Activated naive CD8-positive, alpha-beta T cell treated with anti-CD3 and anti-CD28 coated beads for 36 hours (primary cell): ENCODE measurements around the gene MX2. TPM values are rescaled to one million over a fixed set of nuclear protein-coding genes. Genes with fewer than 3 reads are reported as not detected.
A peak's percentile ranks its signal among the peaks of the same experiment; 100 is the strongest.

Source experiments
- DNase-seq: peaks from one replicate; pipeline ENCODE4 v3.0.0; 2021
- H3K27ac Mint-ChIP-seq: one replicate; pipeline ENCODE4 v1.8.0; 2022; ENCODE audit warnings: mild to moderate bottlenecking, moderate library complexity, mixed read lengths
- H3K27me3 Mint-ChIP-seq: one replicate; pipeline ENCODE4 v1.8.0; 2022; ENCODE audit warnings: mild to moderate bottlenecking, mixed read lengths
- H3K36me3 Mint-ChIP-seq: one replicate; pipeline ENCODE4 v1.8.0; 2021; ENCODE audit warnings: mild to moderate bottlenecking, mixed read lengths
- H3K4me1 Mint-ChIP-seq: one replicate; pipeline ENCODE4 v1.8.0; 2021; ENCODE audit warnings: mixed read lengths
- H3K4me3 Mint-ChIP-seq: one replicate; pipeline ENCODE4 v1.8.0; 2022; ENCODE audit warnings: mild to moderate bottlenecking, moderate library complexity, mixed read lengths
- H3K9me3 Mint-ChIP-seq: one replicate; pipeline ENCODE4 v1.8.0; 2022; ENCODE audit warnings: mixed read lengths
- total RNA-seq, 2 experiments: library from RNA; stranded (reverse); gene quantifications; one replicate each; pipeline ENCODE4 v1.2.3, GENCODE V29; 2021

Gene MX2
- total RNA-seq, 2 experiments from 2014 or later = 30.2 to 31.3 TPM

DNA sequence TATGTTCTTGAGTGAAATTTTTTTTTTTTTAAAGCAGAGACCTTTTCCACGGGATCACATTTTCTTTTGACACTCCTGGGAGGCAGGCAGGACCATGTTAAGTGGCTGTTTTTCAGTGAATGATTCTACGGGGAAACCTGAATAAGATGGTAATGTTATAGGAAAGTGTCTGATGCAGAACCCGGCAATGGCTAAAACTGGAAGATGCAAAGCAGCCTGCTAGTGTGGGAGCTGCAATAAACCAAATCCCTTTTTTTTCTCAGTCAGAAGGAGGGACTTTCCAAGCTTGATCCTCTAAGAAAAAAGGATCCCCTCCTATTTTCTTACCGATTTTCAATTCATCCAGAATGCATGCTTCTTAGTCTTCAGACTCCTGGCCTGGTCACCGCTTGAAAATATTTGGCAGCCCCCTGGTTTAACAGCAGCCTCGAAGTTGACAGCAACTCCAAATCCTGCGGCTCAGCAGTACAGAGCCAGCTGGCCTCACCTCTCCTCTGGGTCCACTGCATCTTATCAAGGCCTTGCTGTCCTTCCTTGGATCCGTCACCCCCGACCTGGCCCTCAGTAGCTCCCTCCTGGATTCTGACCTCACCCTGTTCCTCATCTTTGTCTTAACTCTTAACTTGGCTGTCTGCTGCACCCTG, 5.6 kb downstream of the MX2 start:
- peaks cover 27% of the 10 kb centered on the region for H3K36me3 Mint-ChIP-seq
- DNase-seq = no peak
- no peaks in the 10 kb centered on the region for H3K9me3 Mint-ChIP-seq
- H3K4me3 Mint-ChIP-seq = no peak overlapping the region
- H3K4me1 Mint-ChIP-seq = peaks cover 69% of the 10 kb centered on the region
- peak overlapping the region; percentile 11 for H3K27ac Mint-ChIP-seq
- H3K27me3 Mint-ChIP-seq = no peaks in the 10 kb centered on the region

DNA sequence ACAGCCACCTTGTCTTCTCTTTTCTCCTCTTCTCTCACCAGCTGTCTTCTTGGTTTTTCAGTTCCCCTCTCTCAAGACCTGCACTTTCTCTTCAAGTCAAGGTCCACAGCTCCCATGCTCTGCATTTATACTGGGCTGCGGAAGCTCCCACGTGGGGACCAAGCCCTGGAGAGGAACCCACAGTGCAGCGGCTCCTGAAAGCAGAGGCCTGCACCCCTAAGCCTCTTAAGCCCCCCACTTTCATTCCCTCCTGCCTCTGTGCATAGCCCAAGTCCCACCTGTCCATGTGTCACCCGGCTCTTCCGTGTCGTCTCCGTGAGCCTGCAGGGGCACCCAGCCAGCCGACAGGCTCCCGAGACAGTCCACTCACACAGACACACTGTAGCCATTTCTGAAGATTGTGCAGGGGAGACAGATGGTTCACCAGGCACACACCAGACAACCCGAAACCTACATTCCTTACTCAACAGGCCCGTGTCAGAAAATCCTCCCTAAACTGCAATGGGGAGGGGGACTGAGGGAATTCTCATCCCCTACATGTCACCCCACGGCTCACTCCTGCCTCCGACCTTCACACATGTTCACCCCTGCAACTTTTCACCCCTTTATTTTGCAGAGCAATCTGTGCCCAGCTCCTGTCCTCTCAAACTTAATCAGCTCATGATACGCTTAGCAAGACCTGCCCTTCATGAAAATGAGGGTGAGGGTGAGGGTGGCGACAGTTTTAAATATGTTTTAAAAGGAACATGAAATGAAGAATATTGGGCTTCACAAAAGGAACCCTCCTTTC, 6.3 kb downstream of the MX2 start:
- Mint-ChIP-seq H3K4me1 (peaks cover 70% of the 10 kb centered on the region), H3K27me3 (no peaks in the 10 kb centered on the region), H3K27ac (peak overlapping the region; percentile 90), H3K36me3 (peaks cover 25% of the 10 kb centered on the region), H3K9me3 (no peaks in the 10 kb centered on the region), H3K4me3 (no peak overlapping the region)
- DNase-seq = no peak

DNA sequence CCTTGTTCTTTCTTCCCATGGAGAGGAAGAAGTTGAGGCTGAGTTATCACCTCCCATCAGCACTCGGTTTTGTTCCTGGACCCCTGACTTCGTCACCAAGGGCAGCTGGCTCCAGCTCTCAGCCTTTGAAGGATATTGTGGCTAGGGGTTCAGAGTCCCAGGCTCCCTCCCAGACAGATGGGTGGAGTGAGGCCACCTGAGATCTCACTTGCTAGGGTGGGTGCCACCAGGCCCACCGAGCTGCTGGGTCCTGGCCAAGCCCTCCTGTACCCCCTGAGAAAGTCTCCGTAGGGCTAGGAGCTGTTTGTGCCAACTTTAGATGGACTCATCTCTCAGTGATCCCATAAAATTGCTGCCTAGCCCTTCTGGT, 6.9 kb downstream of the MX2 start:
- no peaks in the 10 kb centered on the region for H3K9me3 Mint-ChIP-seq
- peaks cover 65% of the 10 kb centered on the region for H3K4me1 Mint-ChIP-seq
- H3K36me3 Mint-ChIP-seq = peaks cover 22% of the 10 kb centered on the region
- H3K27me3 Mint-ChIP-seq = no peaks in the 10 kb centered on the region
- H3K27ac Mint-ChIP-seq = peak overlapping the region; percentile 90
- no peak for DNase-seq
- H3K4me3 Mint-ChIP-seq = peak overlapping the region; percentile 75

DNA sequence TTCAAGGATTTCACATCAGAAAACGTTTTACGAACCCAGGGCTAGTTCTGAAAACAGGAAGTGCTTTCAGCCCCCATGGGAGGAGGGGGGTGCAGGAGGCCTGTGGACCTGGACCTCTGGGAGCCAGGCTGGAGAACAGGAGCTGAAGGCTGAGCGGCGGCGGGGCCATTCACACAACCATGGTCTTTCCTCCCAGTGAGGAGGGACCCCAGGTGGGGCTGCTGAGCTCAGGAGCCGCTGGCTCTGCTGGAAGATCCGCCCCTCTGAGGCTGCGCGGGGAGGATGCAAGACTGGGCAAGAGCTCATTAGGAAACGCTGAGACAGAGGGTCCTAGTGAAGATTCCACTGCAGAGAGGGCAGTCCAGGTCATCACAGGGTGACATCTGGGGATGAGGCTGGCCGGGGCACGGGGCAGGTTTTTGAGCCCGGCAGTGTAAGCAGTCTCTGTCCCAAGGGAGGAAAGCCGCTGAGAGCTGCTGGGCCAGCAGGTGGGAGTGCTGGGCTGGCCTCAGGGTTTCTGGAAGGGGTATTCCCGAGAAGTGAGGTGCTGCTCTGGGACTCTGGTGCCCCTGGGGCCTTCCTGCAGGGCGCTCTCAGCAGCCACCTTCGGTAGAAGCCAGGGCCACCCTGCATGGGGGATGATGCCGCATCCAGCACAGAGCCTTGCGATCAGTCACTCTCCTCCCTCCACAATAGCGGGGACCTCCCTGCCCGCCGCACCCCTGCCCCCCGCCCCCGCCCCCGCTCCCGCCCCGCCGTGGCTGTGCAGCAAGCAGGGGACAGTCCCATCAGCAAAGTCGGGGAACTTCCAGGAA, 7.5 kb downstream of the MX2 start:
- Mint-ChIP-seq H3K4me1 (peaks cover 59% of the 10 kb centered on the region), H3K36me3 (peaks cover 22% of the 10 kb centered on the region), H3K9me3 (no peaks in the 10 kb centered on the region), H3K4me3 (peak overlapping the region; percentile 75), H3K27me3 (no peaks in the 10 kb centered on the region), H3K27ac (peak overlapping the region; percentile 90)
- DNase-seq = peak; percentile 49

DNA sequence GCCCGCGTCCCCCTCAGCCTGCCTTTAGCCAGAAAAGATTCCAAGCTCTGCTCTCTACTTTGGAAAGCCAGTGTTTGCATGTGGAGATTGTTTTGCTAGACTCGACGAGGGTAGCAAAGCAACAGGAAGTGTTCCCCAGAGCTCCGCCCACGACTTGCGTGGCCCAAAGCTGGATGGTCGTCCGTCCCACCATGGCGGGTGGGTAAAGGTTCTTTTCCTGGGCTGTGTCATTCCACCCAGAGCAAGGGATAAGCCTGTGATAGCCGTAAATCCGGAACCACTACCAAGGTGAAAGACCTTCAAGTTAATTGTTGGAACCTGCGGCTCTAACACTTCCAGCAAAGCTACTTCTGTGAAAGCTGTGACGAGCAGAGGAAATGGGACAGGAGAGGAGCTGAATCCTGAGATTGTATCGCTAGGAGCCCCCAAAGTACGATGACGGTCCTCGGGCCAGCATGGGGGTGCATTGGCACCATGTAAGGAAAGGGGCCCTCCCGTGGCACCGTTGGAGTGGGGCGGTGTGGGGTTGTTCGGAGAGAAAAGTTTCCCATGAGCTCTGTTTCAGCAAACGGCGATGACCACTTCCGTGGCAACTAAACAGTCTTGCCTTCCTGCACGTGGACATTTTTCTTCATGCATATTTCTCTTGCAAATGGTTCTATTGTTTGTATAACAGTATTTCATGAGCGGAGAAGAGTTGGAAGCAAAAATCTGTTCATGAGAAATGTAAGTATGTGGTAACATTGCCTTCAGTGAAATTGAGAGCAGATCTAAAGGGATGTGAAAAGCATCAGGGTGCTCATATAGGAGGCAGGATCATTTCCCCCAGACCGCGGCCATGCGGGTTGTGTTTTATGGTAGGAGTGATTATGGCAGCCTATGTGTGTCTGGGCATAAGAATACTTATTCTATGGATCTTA, 8.4 kb downstream of the MX2 start:
- Mint-ChIP-seq H3K36me3 (peaks cover 18% of the 10 kb centered on the region), H3K27ac (peak overlapping the region; percentile 90), H3K27me3 (no peaks in the 10 kb centered on the region), H3K4me1 (peaks cover 60% of the 10 kb centered on the region), H3K9me3 (no peaks in the 10 kb centered on the region), H3K4me3 (peak overlapping the region; percentile 75)
- DNase-seq = peak; percentile 46

DNA sequence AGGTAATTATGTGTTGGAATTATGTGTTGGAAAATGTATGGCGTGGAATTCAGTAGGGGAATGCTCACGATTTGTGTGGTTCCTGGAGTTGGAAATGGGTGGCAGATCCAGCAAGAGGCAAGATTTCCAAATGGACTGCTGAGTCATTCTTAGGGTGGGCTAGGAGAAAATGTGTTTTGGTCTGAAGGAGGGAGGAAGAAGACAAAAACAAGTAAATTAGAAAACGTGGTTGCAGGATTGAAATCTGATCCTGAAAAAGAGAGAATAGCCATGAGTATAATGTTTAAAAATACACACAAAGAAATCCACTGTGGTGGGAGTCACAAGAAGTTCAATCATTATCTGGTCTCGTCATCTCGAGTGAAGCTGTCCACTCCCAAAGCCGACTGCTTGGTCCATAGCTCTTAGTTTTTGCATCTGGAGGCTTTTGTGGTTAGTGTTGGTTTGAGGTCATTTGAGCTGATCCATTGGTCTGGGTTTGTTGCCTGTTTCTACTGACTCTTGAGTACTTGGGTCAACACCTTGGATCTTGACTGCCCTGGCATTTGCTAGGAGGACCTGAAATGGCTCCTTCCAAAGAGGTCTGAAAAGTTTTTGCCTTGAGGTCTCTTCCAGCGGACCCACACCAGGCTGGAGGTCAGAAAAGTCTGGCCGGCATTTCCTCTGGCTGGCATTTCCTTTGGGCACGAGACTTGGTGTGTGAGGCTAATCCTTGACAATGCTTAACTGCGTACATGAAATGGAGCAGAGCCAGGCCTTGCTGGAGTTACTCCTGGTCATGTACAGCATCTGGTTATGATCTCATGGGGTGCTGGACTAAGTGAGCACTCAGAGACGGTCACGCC, 9.2 kb downstream of the MX2 start:
- Mint-ChIP-seq H3K4me3 (peak overlapping the region; percentile 75), H3K4me1 (peaks cover 57% of the 10 kb centered on the region), H3K27ac (peak overlapping the region; percentile 90), H3K9me3 (no peaks in the 10 kb centered on the region), H3K36me3 (peaks cover 11% of the 10 kb centered on the region), H3K27me3 (no peaks in the 10 kb centered on the region)
- no peak for DNase-seq

DNA sequence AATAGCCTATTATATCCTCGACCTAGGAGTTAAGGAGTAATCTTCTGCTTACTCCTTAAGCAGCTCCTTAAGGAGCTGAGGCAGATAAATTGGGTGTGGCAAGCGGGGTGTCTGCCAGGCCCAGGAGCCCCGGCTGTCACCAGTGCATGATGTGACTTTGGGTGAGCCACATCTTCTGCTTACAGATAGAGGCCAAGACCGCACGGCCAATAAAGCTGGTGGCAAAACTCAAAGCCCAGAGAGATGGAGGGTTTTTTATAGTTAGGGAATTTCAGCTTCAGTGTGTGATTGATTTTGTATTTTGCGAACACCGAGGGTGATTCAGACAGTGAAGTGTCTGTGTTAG, 9.8 kb downstream of the MX2 start:
- Mint-ChIP-seq H3K27me3 (no peaks in the 10 kb centered on the region), H3K4me1 (peaks cover 53% of the 10 kb centered on the region), H3K27ac (no peak overlapping the region), H3K9me3 (no peaks in the 10 kb centered on the region), H3K4me3 (peak overlapping the region; percentile 75), H3K36me3 (peaks cover 11% of the 10 kb centered on the region)
- no peak for DNase-seq

DNA sequence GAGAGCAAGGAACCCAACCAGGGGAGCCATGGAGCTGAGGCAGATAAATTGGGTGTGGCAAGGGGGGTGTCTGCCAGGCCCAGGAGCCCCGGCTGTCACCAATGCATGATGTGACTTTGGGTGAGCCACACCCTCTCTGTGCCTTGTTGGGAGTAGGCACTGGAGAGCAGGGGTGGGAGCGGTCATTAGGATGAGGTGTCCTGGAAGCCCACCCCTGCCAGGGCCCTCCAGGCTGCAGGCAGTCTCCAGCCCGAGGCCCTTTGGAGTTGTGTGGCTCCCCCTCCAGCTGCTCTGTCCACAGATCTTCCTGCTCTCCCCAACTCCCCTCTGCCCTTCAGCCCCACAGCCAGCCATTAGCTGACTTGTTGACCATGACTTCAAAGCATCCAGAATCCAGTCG, 11.4 kb downstream of the MX2 start:
- peaks cover 12% of the 10 kb centered on the region for H3K36me3 Mint-ChIP-seq
- peaks cover 44% of the 10 kb centered on the region for H3K4me1 Mint-ChIP-seq
- no peaks in the 10 kb centered on the region for H3K9me3 Mint-ChIP-seq
- H3K27ac Mint-ChIP-seq = no peak overlapping the region
- H3K4me3 Mint-ChIP-seq = no peak overlapping the region
- no peaks in the 10 kb centered on the region for H3K27me3 Mint-ChIP-seq
- no peak for DNase-seq

DNA sequence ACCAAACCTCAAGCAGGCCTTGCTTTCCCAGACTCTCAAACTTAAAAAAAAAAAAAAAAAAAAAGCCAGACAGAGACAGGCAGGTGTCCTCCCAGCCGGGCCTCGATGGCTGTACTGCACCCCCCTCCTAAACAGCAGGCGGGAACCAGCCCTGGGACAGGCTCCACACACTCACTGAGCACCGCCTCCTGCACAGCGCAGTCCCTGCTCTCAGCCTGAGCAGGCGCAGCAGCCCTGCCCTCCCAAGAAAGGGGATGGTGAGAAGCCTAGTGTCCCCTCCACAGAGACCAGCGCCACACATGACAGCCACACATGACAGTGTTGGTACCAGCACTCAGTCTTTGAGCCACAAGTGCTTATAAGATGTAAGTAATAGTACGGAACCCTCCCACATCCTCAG, 11.9 kb downstream of the MX2 start:
- no peak for DNase-seq
- peaks cover 40% of the 10 kb centered on the region for H3K4me1 Mint-ChIP-seq

DNA sequence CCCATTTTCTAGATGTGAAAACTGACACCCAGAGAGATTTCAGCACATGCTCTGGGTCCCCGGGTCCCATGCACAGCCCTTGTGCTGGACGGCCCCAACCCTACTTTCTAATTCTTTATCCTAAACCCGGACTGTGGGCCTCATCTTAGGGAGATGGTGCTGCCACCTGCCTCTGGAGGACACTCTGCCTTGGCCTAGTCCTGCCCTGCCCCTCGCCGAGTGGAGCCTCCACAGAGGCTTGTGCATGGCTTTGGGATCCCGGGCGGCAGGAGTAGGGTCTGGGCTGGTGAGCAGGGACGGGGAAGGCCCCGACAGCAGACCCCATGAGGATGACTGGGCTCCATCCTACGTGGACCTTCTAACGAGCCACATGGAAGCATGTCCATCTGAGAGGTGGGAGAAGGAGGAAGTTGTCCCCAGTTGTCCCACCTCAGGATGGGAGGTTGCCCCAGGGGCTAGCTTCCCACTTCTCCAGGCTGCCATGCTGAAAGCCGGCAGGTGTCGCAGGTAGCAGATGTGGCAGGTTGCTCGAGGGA, 12.4 kb downstream of the MX2 start:
- H3K4me1 Mint-ChIP-seq = peaks cover 36% of the 10 kb centered on the region
- H3K4me3 Mint-ChIP-seq = no peak overlapping the region
- no peaks in the 10 kb centered on the region for H3K27me3 Mint-ChIP-seq
- no peaks in the 10 kb centered on the region for H3K9me3 Mint-ChIP-seq
- no peak overlapping the region for H3K27ac Mint-ChIP-seq
- H3K36me3 Mint-ChIP-seq = peaks cover 12% of the 10 kb centered on the region
- no peak for DNase-seq

More for the DNA sequence above, 11.9 kb downstream of the MX2 start:
- H3K9me3 Mint-ChIP-seq = no peaks in the 10 kb centered on the region
- no peak overlapping the region for H3K4me3 Mint-ChIP-seq
- no peak overlapping the region for H3K27ac Mint-ChIP-seq
- H3K27me3 Mint-ChIP-seq = no peaks in the 10 kb centered on the region
- peaks cover 12% of the 10 kb centered on the region for H3K36me3 Mint-ChIP-seq

DNA sequence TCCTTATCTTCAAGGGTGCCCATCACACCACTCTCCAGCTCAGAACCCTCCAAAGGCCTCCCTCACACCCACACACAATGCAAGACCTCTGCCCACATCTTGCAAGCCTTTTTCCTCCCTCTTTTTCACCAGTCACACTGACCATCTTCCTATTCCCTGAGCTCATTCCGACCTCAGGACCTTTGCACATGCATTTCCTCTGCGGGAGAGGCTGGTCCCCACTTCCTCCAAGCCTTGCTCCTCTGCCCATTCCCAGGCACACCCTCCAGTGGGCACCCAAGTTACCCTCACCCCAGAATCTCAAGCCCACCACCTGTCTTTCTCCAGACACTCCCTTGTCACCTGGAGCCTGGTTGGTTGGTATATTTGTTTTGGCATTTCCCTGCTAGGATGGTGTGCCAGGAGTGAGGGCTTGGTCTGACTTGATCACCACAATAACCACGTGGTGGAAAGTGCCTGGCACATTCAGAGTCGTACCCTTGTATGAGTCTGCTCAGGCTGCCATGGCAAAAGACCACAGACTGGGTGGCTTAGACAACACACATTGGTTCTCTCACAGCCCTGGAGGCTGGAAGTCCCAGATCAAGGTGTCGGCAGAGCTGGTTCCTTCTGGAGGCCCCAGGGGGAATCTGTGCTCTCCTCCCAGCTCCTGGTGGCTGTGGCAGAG, 13.2 kb downstream of the MX2 start:
- H3K4me3 Mint-ChIP-seq = no peak overlapping the region
- H3K4me1 Mint-ChIP-seq = peaks cover 32% of the 10 kb centered on the region
- H3K9me3 Mint-ChIP-seq = no peaks in the 10 kb centered on the region
- H3K36me3 Mint-ChIP-seq = peaks cover 12% of the 10 kb centered on the region
- H3K27ac Mint-ChIP-seq = peak overlapping the region; percentile 12
- no peak for DNase-seq
- H3K27me3 Mint-ChIP-seq = no peaks in the 10 kb centered on the region

DNA sequence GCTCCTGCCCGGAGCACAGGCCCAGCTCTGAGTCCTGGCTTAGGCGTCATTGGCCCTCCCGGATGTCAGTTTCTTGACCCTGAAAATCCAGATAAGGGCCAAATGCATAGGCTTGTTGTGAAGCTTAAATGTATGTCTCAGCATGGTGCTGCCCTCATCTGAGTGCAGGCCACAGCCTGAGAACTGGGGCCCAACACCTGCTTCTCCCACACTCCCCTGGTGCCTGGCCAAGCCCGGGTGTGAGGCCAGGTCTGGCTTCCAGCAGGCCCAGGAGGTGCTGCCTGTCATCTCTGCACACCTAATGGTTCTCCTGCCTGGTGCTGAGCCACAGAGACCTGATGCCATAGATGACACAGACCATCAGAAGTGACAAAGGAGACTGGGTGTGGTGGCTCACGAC, 14.0 kb downstream of the MX2 start:
- Mint-ChIP-seq H3K4me3 (no peak overlapping the region), H3K4me1 (peaks cover 23% of the 10 kb centered on the region), H3K27me3 (no peaks in the 10 kb centered on the region), H3K36me3 (peaks cover 11% of the 10 kb centered on the region), H3K27ac (no peak overlapping the region), H3K9me3 (no peaks in the 10 kb centered on the region)
- no peak for DNase-seq

DNA sequence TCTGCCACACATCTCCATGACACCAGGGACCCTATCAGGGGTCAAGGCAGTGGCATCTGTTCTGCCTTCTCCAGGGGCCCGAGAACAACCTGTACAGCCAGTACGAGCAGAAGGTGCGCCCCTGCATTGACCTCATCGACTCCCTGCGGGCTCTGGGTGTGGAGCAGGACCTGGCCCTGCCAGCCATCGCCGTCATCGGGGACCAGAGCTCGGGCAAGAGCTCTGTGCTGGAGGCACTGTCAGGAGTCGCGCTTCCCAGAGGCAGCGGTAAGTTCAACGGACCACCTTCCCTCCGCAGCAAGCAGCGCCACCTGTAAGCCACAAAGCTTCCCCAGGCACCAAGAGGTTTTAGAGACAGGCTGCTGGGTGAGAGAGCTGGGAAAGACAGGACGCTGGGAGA, 15.9 kb downstream of the MX2 start:
- H3K9me3 Mint-ChIP-seq = no peaks in the 10 kb centered on the region
- H3K27ac Mint-ChIP-seq = no peak overlapping the region

More for the DNA sequence above, 15.9 kb downstream of the MX2 start:
- H3K36me3 Mint-ChIP-seq = peaks cover 11% of the 10 kb centered on the region
- peaks cover 12% of the 10 kb centered on the region for H3K4me1 Mint-ChIP-seq
- H3K27me3 Mint-ChIP-seq = no peaks in the 10 kb centered on the region
- DNase-seq = no peak
- H3K4me3 Mint-ChIP-seq = no peak overlapping the region
